ENCODE data around the gene MAN1A1. TPM values are rescaled to one million over a fixed set of nuclear protein-coding genes. Genes with fewer than 3 reads are reported as not detected.

The MAN1A1 gene
- total RNA-seq, 1 donor from 2014 or later = 17.7 TPM

DNA sequence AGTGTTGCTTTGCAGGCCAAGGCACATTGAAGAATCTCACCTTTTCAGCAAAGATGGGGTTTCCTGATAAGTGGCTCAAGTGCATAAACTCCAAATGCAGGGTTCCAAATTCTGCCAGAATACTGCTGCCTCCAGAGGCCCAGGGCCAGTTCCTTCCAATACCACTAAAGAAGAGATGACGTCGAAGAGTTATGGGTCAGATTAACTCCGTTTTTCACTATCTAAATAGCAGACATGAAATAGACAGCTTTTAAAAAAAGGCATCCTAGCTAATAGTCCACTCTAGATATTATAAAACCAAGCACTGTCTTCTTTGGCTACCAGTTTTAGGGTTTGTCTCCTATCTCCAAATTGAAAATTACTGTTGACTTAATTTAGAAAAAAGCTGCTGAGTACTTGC, 144.8 kb downstream of the MAN1A1 start:
- DNase-seq (ENCODE audit: low read depth) = no peak

DNA sequence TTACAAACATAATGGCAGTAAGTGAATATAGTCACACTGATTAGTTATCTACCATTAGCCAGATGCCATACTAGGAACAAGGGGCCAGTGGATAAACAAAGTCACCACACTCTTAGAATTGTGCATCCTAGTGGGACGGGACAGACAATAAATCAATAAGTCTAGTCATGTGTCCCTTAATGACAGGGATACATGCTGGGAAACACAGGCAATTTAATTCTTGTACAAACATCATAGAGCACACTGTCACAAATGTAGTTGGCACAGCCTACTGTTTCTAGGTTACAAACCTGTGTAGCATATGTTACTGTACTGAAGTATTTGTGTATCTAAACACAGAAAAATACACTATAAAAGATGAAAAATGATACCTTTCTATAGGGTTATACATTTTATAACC, 148.1 kb downstream of the MAN1A1 start:
- no peak for DNase-seq (ENCODE audit: low read depth)

DNA sequence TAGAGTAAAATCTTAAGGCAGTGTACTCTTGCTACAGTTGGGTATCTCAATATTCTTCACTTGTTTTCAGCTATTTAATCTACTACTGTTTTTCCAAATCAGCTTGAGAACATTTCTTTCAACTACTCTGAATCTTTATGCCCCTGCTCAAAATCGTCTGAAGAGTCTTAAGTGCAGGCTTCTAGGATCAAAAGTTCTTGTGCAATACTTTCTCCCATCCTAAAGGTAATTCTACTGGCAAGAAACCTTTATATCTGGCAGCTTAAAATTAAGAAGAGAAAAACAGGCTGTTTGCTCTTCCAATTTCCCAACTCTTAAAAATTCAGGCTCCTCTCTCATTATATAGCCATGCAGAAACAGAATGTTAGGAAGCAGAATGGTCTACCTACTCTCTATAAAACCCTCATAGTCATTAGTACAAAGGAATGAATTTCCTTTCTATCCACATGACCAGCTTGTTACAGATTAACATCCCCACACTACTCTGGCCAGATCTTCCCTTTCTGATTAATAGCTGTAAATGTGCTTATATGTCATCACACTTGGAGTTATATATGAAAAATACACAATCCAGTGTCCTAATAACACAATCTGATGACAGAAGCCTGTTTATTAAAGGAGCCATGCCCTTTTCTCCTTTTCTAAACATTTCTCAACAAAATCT, 148.9 kb downstream of the MAN1A1 start:
- DNase-seq (ENCODE audit: low read depth) = no peak

- no peak for DNase-seq (ENCODE audit: low read depth)
These were observed 152.3 kb downstream of the MAN1A1 start for GRCh38 chr6:119197271-119197670.

GRCh38 chr6:119196715-119197114, 152.8 kb downstream of the MAN1A1 start:
- DNase-seq (ENCODE audit: low read depth) = no peak

DNA sequence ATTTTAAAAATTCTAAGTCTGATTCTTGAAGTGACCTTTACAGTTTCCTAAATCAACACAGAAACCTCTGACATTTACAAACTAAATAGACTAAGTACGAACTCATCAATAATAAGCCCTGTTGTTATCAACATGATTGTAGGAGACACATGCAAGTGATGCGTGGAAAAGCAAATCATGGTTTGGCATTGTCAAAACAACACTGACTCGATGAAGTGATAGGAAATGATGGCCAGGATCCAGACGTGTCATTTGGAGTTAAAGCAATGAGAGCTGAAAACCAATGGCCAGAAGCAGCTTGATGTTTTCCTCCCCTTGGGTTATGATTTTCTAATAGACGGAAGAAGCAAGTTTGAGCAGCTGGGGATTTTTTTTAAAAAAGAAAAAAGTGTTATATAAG, 153.7 kb downstream of the MAN1A1 start:
- no peak for DNase-seq (ENCODE audit: low read depth)

DNA sequence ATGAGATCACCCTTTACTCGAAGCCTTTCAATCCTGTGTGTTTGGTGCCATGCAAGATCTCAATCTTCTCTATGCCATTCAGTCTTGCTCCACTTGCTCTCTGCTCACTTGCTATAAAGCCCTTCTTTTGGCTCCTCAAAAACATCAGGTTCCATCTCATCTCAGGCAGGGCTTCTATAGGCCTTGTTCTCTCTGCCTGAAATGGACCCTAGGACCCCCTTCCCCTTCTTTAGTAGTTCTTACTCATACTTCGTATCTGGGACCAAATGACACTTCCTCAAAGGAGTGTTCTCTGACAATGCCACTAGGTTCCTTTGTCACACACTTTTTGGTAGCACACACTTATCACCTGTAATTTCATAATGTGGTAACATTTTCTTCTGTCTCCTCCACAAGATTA, 154.4 kb downstream of the MAN1A1 start:
- DNase-seq (ENCODE audit: low read depth) = no peak

- DNase-seq (ENCODE audit: low read depth) = no peak
These were observed 155.9 kb downstream of the MAN1A1 start for GRCh38 chr6:119193707-119194106.

DNA sequence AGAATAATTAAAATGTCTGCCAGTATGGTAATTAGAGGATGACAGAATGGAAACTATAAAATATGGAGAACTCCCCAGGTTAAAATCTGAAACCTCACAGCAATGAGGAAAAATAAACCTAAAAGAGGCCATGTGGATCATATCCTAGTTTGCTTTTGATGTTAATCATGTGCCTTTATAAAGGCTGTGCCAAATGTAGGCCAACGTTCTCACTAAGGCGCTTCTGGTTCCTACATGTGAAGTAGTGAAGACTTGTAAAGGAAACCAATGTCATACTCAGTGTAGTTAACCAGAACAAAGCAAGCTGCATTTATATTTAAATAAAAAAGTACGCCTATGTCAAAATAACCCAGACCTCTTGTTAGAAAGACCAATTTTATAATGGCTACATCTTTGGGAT, 157.4 kb downstream of the MAN1A1 start:
- DNase-seq (ENCODE audit: low read depth) = no peak

GRCh38 chr6:119190176-119190575, 159.4 kb downstream of the MAN1A1 start:
- no peak for DNase-seq (ENCODE audit: low read depth)

GRCh38 chr6:119189498-119189897, 160.1 kb downstream of the MAN1A1 start:
- no peak for DNase-seq (ENCODE audit: low read depth)

GRCh38 chr6:119187596-119187995, 162.0 kb downstream of the MAN1A1 start:
- DNase-seq (ENCODE audit: low read depth) = no peak

DNA sequence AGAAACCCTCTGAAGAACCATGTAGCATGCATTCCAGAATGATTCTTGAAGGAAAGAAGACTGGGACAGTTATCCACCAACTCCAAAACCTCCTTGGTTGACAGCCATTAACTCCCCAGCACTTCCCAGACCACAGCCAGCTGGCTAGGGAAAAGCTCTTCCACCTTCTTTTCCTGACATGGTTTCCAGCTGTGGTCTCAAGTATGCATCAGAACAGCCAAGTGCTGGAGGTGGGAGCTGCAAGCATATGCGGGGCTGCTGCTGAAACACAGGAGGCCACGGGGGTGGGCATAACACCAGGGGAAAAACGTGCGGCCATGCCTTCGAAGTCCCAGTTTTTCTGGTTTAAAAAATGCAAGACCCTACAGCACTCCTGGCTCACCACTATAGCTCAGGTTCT, 163.1 kb downstream of the MAN1A1 start:
- DNase-seq (ENCODE audit: low read depth) = no peak

DNA sequence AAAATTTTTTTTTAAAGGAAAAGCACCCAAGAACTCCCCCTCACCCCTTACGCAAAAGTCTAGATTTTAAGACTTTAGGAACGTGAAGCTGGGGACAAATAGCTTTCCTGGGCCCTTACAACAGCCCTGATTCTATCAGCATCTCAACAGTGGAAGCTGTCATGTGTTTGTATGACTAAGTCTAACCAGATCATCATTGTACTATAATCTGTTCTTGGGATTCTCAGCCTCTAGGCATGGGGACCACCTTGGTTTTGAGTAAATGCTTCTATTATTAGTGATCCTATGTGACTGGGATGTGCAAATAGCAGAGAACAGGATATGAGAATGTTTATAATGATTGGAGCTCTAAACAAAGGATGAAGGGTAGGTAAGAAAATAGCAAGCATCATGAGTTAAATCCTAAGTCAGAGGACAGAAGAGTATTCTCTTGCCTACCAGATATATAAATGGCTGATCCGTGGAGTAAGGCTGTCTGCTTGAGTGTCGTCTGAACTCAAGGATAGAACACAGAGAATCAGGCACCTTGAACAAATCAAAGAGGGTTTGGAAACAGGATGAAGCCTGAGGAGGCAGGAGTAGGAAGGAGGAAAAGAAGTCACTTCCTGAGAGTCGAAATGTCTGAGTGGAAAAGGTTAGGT, 165.4 kb downstream of the MAN1A1 start:
- no peak for DNase-seq (ENCODE audit: low read depth)

- no peak for DNase-seq (ENCODE audit: low read depth)
These were observed 166.1 kb downstream of the MAN1A1 start for GRCh38 chr6:119183457-119183856.

- DNase-seq (ENCODE audit: low read depth) = no peak
These were observed 166.7 kb downstream of the MAN1A1 start for GRCh38 chr6:119182875-119183274.

DNA sequence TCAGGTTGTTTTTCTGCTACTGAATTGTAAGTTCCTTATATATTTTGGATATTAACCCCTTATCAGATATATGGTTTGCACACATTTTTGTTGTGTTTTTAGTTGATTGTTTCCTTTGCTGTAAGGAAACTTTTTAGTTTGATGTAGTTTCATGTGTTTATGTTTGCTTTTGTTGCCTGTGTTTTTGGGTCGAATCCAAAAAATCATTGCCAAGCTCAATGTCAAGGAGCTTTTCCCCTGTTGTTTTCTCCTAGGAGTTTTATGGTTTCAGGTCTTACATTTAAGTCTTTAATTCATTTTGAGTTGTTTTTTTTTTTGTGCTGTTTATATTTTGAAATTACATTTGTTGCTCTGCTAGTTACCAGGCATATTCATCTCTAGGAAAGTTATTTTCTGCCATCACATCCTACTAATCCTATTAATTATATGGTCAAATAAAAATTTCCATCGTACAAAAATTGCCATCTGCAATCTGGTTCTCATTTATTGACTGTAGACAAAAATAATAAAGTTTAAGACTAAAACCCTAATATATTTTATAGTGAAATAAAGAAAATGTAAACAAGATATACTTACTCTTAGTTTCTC, 167.3 kb downstream of the MAN1A1 start:
- no peak for DNase-seq (ENCODE audit: low read depth)

- DNase-seq (ENCODE audit: low read depth) = no peak
These were observed 168.5 kb downstream of the MAN1A1 start for GRCh38 chr6:119181046-119181445.

DNA sequence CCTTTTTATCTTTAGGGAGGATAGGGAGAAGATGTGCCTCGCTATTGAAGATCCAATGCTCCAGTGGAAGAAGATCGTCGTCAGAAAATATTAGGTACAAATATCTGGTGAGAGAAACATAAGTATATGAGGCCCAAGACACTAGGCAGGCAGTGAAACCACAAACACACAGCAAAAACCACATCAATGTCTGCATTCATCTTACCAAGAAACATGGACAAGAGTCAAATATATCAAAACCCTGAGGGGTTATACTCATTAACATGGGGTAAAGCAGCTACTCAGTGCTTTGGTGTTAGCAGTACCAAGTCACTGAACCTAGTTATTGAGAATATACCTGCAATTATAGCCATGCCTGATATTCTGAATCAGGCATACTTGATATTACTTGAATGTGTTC, 169.7 kb downstream of the MAN1A1 start:
- DNase-seq (ENCODE audit: low read depth) = no peak

DNA sequence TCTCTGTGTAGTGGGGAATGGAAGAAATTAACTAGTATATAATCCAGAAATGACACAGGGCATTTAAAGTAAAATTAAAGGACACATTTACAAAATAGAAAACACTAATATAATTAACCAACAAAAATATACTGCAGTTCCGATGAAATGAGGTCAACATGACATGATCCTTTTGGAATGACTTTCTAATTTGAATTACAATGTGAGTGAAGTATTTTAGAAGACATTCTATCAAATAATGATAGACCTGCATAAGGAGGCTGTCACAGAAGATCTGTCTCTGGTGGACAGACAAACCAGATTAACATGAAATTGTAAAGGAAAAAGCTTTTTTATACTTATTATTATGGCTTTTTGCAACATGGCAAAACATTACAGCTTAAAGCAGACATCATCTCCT, 170.5 kb downstream of the MAN1A1 start:
- no peak for DNase-seq (ENCODE audit: low read depth)

DNA sequence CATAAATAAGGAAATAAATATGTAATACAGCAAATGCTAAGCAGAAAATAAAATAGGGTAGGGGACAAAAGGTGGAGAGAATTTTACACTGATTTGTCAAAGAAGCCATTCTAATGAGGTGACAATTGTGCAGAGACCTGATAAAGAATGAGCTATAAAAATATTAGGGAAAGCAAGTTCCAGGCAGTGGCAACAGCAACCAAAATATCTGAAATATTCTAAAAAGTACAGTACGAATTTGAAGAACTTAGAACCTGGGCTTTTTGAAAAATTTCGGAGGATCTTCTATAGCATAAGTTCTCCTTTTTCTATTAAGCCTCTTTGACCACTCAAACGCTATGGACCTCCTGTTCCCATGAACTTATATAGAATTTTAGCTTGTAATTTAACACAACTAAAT, 173.1 kb downstream of the MAN1A1 start:
- DNase-seq (ENCODE audit: low read depth) = no peak

DNA sequence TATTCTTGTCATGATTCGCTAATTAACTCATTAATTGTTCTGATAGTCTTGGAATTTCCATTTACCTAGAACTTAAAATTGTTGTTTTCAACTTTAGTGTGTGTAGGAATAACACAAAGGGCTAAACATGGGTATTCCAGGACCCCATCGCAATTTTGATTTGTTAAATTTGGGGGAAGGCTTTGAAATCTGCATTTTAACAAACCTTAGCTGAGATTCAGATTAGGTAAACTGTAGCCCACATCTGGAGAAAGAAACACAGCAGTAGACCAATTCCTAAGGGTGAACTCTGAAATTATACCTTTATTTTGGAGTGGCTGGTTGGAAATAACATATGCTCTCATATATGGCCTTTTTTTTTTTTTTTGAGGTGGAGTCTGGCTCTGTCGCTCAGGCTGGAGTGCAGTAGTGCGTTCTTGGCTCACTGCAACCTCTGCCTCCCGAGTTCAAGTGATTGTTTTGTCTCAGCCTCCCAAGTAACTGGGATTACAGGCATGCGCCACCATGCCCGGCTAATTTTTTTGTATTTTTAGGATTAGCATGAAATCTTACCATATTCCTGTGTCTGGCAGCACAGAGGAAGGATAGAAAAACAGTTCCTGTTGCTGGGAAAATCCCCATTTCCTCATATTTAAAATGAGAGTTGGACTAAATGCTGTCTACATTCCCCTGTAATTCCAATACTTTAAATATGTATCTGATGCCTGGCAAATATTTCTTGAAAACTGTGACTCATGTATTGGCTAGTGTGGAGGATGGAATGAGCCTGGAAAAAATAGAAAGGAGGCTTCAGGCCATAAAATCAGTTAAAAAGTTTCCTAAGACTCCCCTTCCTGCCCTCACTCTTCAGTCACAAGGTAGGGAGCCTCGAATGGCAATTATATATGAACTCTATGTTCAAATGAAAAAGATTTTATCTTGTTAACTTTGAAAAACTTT, 174.4 kb downstream of the MAN1A1 start:
- no peak for DNase-seq (ENCODE audit: low read depth)
